Left lung (tissue), 10 donors: ENCODE results near the gene PITPNM3. TPM values are rescaled to one million over a fixed set of nuclear protein-coding genes. Genes with fewer than 3 reads are reported as not detected.

Experiments used
- ATAC-seq: fragments of 200-7000 bp; cut with Tn5 transposase; one replicate; pipeline ENCODE4 v1.9.1; 2020; ENCODE audit warnings: moderate library complexity
- DNase-seq, 4 donors: peaks; one replicate each; pipeline ENCODE4 v3.0.0-alpha.2; 2013 to 2020
- H3K27ac ChIP-seq, 2 donors: fragments of 200-600 bp; sonication (generic) in 1 of 2; one replicate each; pipeline versions ENCODE4 v1.5.0 to v1.8.0; 2020 to 2021
- H3K27me3 ChIP-seq, 2 donors: fragments of 200-600 bp; sonication (generic) in 1 of 2; one replicate each; pipeline versions ENCODE4 v1.5.0 to v1.8.0; 2020 to 2021
- H3K36me3 ChIP-seq, 2 donors: fragments of 200-600 bp; sonication (generic) in 1 of 2; one replicate each; pipeline versions ENCODE4 v1.5.0 to v1.8.0; 2020 to 2021
- H3K4me1 ChIP-seq, 2 donors: fragments of 200-600 bp; one replicate each; pipeline ENCODE4 v1.8.0; 2021
- H3K4me3 ChIP-seq, 2 donors: fragments of 200-600 bp; sonication (generic) in 1 of 2; one replicate each; pipeline versions ENCODE4 v1.5.0 to v1.8.0; 2020 to 2021; ENCODE audit warnings: mild to moderate bottlenecking in 1 of 2
- H3K9me3 ChIP-seq, 2 donors: fragments of 200-600 bp; sonication (generic) in 1 of 2; one replicate each; pipeline versions ENCODE4 v1.5.0 to v1.8.0; 2020 to 2021
- CTCF ChIP-seq, 2 donors: fragments of 200-600 bp; sonication (generic) in 1 of 2; IDR thresholded peaks; one replicate each; pipeline versions ENCODE4 v1.5.0 to v1.8.0; 2021; ENCODE audit warnings: antibody characterized with exemption in 2 of 2
- intact Hi-C, 2 donors: fragments of 100-400 bp; cut with DNase I; formaldehyde crosslinking; loops; one replicate each; pipeline versions ENCODE4 v1.11.2 to v1.14.2; 2022
- polyA plus RNA-seq, 6 donors: library from polyadenylated mRNA; unstranded; fragments of 120-200 nt; gene quantifications; one replicate each; pipeline ENCODE4 v1.2.1, GENCODE V29; 2013; ENCODE audit not compliant: insufficient read length in 6 of 6
- total RNA-seq, 2 donors: library from RNA; stranded (reverse); fragmentation: NEBNext Ultra II Directional; extraction: Animal tissue kit (Norgen Biotek cat#: 25700); gene quantifications; one replicate each; pipeline ENCODE4 v1.2.1, GENCODE V29; 2021
- donor health status: DM: no; HTN: yes; CAD: no.
- donor health status: DM: no; HTN: no; CAD: no.

The PITPNM3 gene
- total and polyA plus RNA-seq, 8 donors, result 3.6 to 13.8 (median 5.8) TPM

DNA sequence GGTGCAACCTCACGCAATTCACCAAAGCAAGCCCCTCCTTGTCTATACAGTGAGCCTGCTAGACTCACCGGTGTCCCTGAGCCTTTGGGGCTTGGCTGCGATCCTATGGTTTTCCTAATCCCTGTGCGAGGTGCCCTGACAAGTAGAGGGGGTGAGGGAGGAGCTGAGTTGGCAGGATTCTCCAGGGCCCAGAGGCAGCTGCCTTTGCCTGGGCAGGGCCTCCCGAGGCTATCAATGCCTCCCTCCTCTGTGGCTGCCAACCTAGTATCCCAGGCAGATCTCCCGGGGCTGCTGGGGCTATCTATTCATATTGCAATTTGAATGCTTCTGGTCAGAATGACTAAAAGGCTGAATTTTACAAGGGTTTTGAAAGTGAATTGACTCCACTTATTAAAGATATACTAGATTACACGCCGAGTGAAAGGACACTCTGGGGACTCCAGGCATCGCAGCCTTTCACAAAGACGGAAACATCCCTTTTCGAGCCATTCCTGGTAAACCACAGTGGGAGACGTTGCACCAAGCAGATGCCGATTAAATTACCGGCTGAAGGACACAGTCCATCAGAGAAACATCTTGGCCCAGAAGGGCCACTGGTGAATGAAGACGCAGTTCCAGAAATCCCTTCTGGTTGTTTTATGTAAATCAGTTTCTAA lies 11.3 kb upstream of the PITPNM3 start:
- H3K27ac ChIP-seq, result peak overlapping the region; percentile 67 to 69
- no peak for TF ChIP-seq CTCF (IDR thresholded peaks at IDR 0.05)
- H3K36me3 ChIP-seq, result no peaks in the 10 kb centered on the region
- peak; percentile 91 for ATAC-seq
- DNase-seq, result peak in 1 of 4 donors; percentile 62
- H3K4me3 ChIP-seq, result no peak overlapping the region
- intact Hi-C loops, result no loop called here
- no peaks in the 10 kb centered on the region for H3K4me1 ChIP-seq
- no peaks in the 10 kb centered on the region for H3K9me3 ChIP-seq
- H3K27me3 ChIP-seq, result no peaks in the 10 kb centered on the region

- H3K4me1 ChIP-seq, result peaks cover 0 to 9% of the 10 kb centered on the region in 2 donors
- no peak overlapping the region for H3K4me3 ChIP-seq
- ATAC-seq (no peak), DNase-seq (no peak)
- no peak overlapping the region for H3K27ac ChIP-seq
- H3K36me3 ChIP-seq, result no peaks in the 10 kb centered on the region
- no peak for TF ChIP-seq CTCF (IDR thresholded peaks at IDR 0.05)
- intact Hi-C loops, result no loop called here
- H3K27me3 ChIP-seq, result peaks cover 0 to 24% of the 10 kb centered on the region in 2 donors
- no peaks in the 10 kb centered on the region for H3K9me3 ChIP-seq
Observed at GRCh38 chr17:6561446-6561845, 5.1 kb upstream of the PITPNM3 start.

DNA sequence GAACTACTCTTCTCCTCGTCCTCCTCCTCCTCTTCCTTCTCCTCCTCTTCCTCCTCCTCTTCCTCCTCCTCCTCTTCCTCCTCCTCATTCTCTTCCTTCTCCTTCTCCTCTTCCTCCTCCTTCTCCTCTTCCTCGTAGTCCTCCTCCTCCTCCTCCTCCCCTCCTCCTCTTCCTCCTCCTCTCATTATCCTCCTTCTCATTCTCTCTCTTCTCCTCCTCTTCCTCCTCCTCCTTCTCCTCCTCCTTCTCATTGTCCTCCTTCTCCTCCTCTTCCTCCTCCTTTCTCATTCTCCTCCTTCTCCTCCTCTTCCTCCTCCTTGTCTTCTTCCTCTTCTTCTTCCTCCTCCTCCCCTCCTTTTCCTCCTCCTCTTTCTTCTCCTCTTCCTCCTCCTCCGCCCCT lies 4.1 kb upstream of the PITPNM3 start:
- no peaks in the 10 kb centered on the region for H3K9me3 ChIP-seq
- ATAC-seq, result no peak
- no peak overlapping the region for H3K4me3 ChIP-seq
- H3K27ac ChIP-seq, result no peak overlapping the region
- peaks cover 7 to 32% of the 10 kb centered on the region in 2 donors for H3K27me3 ChIP-seq
- no peak for DNase-seq
- no peak for TF ChIP-seq CTCF (IDR thresholded peaks at IDR 0.05)
- intact Hi-C loops, result no loop called here
- H3K4me1 ChIP-seq, result peaks cover 1 to 16% of the 10 kb centered on the region in 2 donors
- no peaks in the 10 kb centered on the region for H3K36me3 ChIP-seq

- ATAC-seq (no peak), DNase-seq (no peak)
- no peak overlapping the region for H3K4me3 ChIP-seq
- H3K27ac ChIP-seq, result no peak overlapping the region
- intact Hi-C loops, result no loop called here
- no peaks in the 10 kb centered on the region for H3K9me3 ChIP-seq
- peaks cover 4 to 22% of the 10 kb centered on the region in 2 donors for H3K4me1 ChIP-seq
- no peaks in the 10 kb centered on the region for H3K36me3 ChIP-seq
- peaks cover 12 to 39% of the 10 kb centered on the region in 2 donors for H3K27me3 ChIP-seq
- no peak for TF ChIP-seq CTCF (IDR thresholded peaks at IDR 0.05)
Observed at GRCh38 chr17:6559753-6560215, 3.4 kb upstream of the PITPNM3 start.

DNA sequence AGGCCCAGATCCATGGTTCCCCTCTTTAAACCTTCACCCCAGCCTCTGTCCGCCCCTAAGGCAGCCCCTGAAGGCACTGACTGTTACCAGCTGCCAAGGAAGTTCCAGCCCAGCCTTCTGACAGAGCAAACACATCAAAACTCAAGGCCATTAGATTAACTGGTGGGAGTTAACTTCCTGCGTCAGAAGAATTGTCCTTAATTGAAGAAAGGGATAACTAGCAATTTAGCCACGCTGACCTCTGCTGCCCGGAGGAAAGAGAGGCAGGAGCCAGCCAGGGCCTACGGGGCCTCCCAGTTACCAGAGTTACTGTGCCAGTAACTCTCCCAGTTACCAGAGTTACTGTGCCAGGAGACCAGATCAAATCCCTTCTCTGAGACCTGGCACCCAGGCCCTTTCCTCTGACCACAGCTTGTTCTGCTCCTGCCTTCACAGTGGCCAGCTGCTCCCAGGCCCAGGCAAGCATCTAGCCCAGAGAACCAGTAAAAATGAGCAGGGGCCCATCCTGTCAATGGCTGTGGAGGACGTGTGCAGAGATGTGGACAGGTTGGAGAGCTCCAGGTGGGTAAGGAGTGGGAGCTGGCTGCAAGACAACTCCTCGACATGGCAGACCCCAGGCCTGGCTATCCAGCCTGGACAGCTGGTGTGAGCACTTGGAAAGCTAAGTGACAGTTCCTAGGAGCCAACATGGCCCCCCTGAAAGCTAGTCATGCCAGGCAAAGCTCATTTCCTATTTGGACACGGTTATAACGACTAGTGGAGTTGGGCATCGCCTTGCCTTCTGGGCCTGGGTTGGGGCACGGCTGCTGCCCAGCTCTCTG lies 2.8 kb upstream of the PITPNM3 start:
- peaks cover 4 to 22% of the 10 kb centered on the region in 2 donors for H3K4me1 ChIP-seq
- DNase-seq (no peak), ATAC-seq (no peak)
- H3K27ac ChIP-seq, result no peak overlapping the region
- no peak for TF ChIP-seq CTCF (IDR thresholded peaks at IDR 0.05)
- H3K9me3 ChIP-seq, result no peaks in the 10 kb centered on the region
- no peaks in the 10 kb centered on the region for H3K36me3 ChIP-seq
- H3K4me3 ChIP-seq, result no peak overlapping the region
- intact Hi-C loops, result no loop called here
- H3K27me3 ChIP-seq, result peaks cover 15 to 45% of the 10 kb centered on the region in 2 donors
